Activated naive CD4-positive, alpha-beta T cell treated with anti-CD3 and anti-CD28 coated beads, Interleukin-2, amount 50 U/mL, for 72 hours (primary cell): Measurements from ENCODE around the gene ROCK2. TPM values are rescaled to one million over a fixed set of nuclear protein-coding genes. Genes with fewer than 3 reads are reported as not detected.
A peak's percentile ranks its signal among the peaks of the same experiment; 100 is the strongest.
"Not testable (repeated sequence)": the region's sequence is repeated elsewhere in the genome, so short reads cannot be mapped to it uniquely, and the experiment has no call there.

Source experiments
- ATAC-seq, 2 donors: fragments of 150-1000 bp; cut with Tn5 transposase; 2 replicates each; pipeline ENCODE4 v1.10.0; 2021; ENCODE audit warnings: mild to moderate bottlenecking in 2 of 2, moderate library complexity in 2 of 2
- DNase-seq, 2 donors: peaks; one replicate each; pipeline ENCODE4 v3.0.0; 2021 to 2022; ENCODE audit warnings: low spot score in 2 of 2
- H3K27ac Mint-ChIP-seq, 2 donors: one replicate each; pipeline ENCODE4 v1.8.0; 2022; ENCODE audit warnings: mild to moderate bottlenecking in 2 of 2, mixed read lengths in 2 of 2
- H3K36me3 Mint-ChIP-seq, 2 donors: one replicate each; pipeline ENCODE4 v1.8.0; 2022; ENCODE audit warnings: mixed read lengths in 2 of 2
- H3K9me3 Mint-ChIP-seq, 2 donors: one replicate each; pipeline ENCODE4 v1.8.0; 2022; ENCODE audit warnings: mixed read lengths in 2 of 2
- total RNA-seq, 2 donors: library from RNA; stranded (reverse); gene quantifications; one replicate each; pipeline ENCODE4 v1.2.3, GENCODE V29; 2022

The ROCK2 gene
- total RNA-seq, 2 donors from 2014 or later = 7.5 to 15.4 TPM

DNA sequence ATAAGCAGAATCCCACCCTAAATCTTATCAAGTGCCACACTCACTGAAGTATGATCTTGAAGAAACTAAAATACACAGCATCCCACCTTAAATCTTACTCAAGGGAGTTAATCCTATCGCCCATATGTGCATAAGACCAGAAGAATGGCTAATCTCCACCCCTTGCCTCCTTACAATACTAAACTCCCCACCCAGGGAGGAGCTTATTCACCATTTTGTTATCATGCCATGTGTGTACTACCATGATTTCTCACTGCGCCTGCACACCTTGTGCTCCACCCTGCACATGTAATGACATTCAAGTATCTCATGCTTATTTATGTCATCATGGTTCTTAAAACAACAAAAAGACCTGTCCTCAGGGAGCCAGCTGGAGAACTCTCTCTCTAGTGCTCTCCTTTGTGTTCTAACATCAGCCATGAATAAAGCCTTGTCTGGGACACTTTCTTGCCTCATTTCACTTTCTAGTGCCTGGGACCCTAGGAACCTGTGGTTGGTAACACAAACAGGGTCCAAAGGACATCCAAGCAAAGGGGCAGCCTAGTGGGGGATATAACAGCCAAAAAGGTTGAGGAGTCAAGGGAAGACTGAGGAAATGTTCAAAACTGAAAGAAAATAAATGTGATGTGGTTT is 101.8 kb downstream of the ROCK2 start:
- Mint-ChIP-seq H3K9me3 (no peaks in the 10 kb centered on the region), H3K36me3 (no peaks in the 10 kb centered on the region), H3K27ac (no peak overlapping the region)
- no peak for ATAC-seq
- DNase-seq = no peak

DNA sequence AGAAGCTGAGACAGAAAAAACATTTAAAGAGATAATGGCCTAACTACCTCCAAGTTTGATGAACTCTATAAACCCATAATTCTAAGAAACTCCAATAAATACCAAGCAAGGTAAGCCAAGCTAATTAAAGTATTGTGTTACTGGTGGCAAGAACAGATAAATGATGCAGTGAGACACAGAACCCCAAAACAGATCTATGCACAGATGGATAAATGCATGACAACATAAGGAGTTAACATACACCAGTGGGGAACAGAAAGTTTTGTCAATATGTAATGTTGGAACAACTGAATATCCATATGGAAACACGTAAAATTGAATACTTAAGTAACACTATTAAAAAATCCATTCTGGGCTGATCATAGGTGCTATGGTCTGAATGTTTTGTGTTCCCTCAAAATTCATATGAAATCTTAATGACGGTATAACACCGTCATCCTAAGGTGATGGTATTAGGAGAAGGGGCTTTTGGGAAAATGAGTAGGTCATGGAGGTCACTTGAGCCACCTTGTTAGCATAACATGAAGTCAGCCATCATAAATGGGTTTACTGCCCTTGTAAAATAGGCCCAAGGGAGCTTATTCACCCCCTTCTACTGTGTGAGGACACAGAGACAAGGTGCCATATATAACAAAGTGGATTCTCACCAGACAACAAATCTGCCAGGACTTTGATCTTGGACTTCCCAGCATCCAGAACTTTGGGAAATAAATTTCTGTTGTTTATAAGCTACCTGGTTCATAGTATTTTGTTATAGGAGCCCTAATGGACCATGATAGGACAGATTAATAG is 102.8 kb downstream of the ROCK2 start:
- H3K36me3 Mint-ChIP-seq = no peaks in the 10 kb centered on the region
- no peak overlapping the region for H3K27ac Mint-ChIP-seq
- no peak for ATAC-seq
- no peaks in the 10 kb centered on the region for H3K9me3 Mint-ChIP-seq
- DNase-seq = no peak

DNA sequence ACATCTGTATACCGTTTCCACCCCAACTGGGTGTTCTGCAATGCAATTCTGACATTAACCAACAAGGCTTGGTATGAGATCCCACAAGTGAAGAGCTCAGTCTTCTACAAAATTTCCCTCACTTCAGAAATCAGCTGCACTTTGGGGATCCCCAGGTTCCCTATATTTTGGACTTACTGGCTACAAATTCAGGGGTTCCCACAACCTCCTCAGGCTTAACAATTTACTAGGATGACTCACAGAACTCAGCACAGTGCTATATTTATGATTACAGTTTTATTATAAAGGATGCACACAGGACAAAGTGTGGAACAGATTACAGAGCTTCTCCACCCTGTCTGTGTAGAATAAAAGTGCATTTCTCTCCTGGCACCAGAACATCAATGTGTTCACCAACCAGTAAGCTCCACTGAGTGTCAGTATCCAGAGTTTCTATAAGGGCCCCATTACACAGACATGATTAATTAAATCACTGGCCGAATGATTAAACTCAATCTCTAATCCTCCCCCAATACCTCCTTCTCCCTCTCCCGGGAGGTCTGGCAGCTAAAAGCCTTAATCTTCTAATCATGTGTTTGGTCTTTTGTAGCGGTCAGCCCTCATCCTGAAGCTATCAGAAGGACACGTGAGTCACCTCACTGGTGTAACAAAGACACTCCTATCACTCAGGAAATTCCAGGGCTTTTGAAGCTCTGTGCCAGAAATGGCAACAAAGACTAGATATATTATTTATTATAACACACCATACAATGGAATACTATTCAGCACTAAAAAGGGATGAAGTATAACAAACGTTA is 104.6 kb downstream of the ROCK2 start:
- no peaks in the 10 kb centered on the region for H3K9me3 Mint-ChIP-seq
- no peaks in the 10 kb centered on the region for H3K36me3 Mint-ChIP-seq
- DNase-seq = no peak
- H3K27ac Mint-ChIP-seq = no peak overlapping the region
- no peak for ATAC-seq

DNA sequence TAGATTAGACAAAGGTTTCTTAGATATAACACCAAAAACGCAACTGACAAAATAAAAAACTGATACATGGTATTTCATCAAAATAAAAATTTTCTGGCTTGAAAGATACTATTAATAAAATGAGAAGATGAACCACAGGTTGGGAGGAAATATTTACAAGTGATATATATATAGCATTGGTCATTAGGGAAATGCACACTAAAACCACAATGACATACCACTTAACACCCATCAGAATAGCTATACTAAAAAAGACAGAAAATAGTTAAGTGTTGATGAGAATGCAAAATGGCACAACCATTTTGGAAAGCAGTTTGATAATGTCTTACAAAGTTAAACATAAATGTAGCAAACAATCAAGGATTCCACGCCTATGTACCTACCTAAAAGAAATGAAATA is 105.3 kb downstream of the ROCK2 start:
- no peaks in the 10 kb centered on the region for H3K9me3 Mint-ChIP-seq

DNA sequence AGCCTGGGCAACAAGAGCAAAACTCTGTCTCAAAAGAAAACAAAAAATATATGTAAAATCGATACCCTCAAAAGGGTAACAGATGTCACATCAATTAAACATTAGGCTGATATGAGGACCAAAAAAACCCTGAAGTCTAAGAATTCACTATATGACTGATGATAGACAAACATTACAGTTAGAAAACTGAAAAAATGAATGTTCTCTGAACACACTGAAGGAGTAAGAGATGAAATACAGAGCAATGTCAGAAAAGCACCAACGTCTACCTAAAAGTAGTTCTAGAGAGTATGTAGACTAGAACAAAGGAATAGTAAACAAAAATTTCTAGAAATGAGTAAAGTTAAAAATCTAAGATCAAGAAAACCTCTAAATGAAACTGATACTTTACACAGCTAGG is 107.3 kb downstream of the ROCK2 start:
- peak in 1 of 2 donors; percentile 88 for ATAC-seq
- no peak for DNase-seq
- H3K27ac Mint-ChIP-seq = no peak overlapping the region
- no peaks in the 10 kb centered on the region for H3K36me3 Mint-ChIP-seq
- no peaks in the 10 kb centered on the region for H3K9me3 Mint-ChIP-seq

More for the DNA sequence above, 105.3 kb downstream of the ROCK2 start:
- H3K36me3 Mint-ChIP-seq = no peaks in the 10 kb centered on the region
- no peak for DNase-seq
- ATAC-seq = no peak
- no peak overlapping the region for H3K27ac Mint-ChIP-seq

DNA sequence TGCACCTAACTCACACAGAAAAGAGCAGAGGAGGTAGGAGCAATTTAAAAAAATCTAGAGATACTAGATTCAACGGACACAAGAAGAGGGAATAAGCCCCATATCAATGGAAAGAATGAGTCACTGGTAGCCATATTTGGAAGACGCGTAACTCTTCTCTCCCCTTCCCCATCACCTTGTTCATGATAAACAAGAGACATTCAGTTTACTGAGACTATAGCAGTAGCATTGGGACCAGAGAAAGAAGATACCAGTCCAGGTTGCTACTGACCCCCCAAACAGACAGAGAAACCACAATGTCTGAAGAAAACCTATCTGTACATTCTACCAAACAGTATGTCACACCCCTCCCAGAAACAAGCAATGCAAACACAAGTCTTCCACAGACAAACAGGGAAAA is 108.1 kb downstream of the ROCK2 start:
- H3K9me3 Mint-ChIP-seq = no peaks in the 10 kb centered on the region
- no peaks in the 10 kb centered on the region for H3K36me3 Mint-ChIP-seq
- ATAC-seq = no peak
- no peak for DNase-seq
- H3K27ac Mint-ChIP-seq = peak overlapping the region; percentile 9 to 18

DNA sequence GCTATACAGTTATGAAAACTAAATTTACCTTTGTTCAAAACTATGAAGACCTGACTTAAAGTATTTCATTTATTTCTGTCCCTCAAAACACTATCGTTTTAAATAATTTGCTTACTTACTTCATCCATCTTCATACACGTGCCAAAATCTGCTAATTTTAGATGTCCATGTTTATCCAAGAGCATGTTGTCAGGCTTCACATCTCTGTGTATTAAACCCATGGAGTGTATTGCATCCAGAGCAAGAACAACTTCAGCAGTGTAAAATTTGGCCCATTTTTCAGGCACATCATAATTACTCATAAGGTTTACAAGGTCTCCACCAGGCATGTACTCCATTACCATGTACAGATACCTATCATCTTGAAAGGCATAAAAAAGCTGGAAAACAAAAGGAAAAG is 108.9 kb downstream of the ROCK2 start:
- H3K27ac Mint-ChIP-seq = no peak overlapping the region
- H3K36me3 Mint-ChIP-seq = no peaks in the 10 kb centered on the region
- no peaks in the 10 kb centered on the region for H3K9me3 Mint-ChIP-seq
- DNase-seq (no peak), ATAC-seq (no peak)

DNA sequence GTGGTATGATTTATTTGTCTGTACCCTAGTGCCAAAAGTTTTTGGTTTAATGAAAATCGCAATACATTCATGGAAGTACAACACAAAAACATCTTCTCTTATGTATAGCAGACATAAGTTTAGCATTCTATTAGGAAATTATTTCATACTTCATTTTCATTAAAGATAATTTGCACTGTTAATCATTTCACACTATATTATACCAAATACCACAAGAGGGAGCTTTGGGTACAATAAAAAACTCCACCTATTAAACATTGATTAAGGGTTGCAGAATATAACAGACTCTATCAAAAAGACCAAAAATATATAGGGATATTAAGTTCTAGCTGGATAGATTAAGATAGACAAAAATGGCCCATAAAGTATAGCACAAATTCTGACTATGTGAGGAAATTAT is 110.1 kb downstream of the ROCK2 start:
- ATAC-seq (no peak), DNase-seq (no peak)
- Mint-ChIP-seq H3K36me3 (no peaks in the 10 kb centered on the region), H3K27ac (no peak overlapping the region), H3K9me3 (no peaks in the 10 kb centered on the region)

DNA sequence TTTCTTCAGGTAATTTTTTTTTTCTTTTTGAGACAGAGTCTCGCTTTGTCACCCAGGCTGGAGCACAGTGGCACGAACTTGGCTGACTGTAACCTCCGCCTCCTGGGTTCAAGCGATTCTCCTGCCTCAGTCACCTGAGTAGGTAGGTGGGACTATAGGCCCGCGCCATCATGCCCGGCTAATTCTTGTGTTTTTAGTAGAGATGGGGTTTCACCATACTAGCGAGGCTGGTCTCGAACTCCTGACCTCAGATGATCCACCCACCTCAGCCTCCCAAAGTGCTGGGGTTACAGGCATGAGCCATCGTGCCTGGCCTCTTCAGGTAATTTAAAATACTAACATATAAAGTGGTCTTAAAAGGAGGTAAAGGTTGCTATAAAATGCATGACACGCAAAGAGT is 113.2 kb downstream of the ROCK2 start:
- H3K9me3 Mint-ChIP-seq, H3K27ac Mint-ChIP-seq, H3K36me3 Mint-ChIP-seq, DNase-seq, ATAC-seq: not testable (repeated sequence)

DNA sequence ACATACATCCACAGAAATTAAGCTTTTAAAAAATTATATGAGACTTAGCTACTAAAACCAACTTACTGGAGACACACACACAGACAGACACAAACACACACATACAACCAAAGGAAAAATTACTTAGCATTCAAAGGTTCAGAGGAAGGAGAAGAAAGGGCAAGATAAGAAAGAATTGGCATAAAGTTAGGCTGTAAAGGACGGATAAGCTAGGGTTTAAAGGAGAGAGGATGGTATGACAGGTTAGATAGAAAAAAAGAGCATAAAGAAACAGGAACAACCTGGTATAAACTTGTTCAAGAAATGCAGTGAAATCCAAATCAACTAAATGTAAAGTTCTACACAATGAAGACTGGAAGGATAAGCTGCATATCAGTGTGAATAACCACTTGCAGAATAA is 115.7 kb downstream of the ROCK2 start:
- no peak overlapping the region for H3K27ac Mint-ChIP-seq

DNA sequence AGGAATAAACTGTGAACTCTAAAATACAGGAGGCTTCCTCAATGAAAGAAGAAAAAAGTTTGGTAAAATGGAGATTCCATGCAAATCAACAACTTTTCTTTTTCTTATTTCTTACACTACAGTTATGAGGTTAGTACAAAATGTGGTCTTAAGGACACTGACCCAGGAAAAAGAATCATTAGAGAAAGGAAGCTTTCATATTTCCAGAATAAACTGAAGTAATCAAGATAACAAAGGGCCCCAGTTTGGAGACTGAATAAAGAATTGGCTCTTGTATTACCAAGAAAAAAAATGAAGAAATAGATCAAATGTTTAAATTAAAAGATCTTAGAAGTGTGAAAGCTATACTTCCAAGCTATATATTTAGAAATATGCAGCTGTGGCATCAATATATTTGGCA is 116.8 kb downstream of the ROCK2 start:
- ATAC-seq (no peak), DNase-seq (no peak)
- H3K36me3 Mint-ChIP-seq = no peaks in the 10 kb centered on the region
- no peak overlapping the region for H3K27ac Mint-ChIP-seq
- no peaks in the 10 kb centered on the region for H3K9me3 Mint-ChIP-seq

More for the DNA sequence above, 115.7 kb downstream of the ROCK2 start:
- no peaks in the 10 kb centered on the region for H3K9me3 Mint-ChIP-seq
- no peak for ATAC-seq
- no peaks in the 10 kb centered on the region for H3K36me3 Mint-ChIP-seq
- DNase-seq = no peak

DNA sequence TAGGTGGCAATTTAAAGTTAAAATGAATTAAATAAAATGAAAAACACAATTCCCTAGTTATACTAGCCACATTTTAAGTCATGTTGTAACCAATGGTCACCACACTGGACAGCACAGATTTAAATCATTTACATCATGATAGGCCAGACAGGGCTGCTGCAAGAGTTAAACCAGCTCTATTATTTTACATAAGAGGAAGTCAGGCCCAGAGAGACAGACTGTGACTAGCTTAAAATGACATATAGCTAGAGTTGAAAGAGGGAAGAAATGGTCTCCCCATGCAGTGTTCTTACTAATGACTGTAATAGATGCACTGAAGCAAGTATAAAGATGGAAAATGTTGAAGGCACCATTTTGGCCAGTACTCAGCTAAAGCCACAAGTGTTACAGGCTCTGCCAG is 119.5 kb downstream of the ROCK2 start:
- Mint-ChIP-seq H3K9me3 (no peaks in the 10 kb centered on the region), H3K27ac (no peak overlapping the region), H3K36me3 (peaks cover 0 to 6% of the 10 kb centered on the region in 2 donors)
- DNase-seq (no peak), ATAC-seq (no peak)

DNA sequence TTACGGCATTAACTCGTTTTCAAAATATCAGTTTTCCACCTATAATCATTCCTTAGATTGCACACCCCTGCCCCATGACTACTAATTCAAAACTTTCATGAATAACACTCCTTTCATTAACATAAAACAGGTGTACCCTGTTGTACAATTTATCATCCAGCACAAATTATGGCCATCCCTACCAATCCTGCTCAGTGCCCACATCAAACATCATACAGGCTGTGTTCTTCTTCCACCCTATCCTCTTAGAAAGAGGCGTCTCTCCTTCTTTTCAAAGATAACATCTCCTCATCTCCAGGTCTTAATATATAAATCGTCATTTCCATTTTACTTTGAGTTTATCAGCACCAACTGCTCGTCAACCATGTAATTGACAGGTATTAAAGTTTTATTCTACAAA is 121.6 kb downstream of the ROCK2 start:
- peaks cover 0 to 6% of the 10 kb centered on the region in 2 donors for H3K36me3 Mint-ChIP-seq
- no peak overlapping the region for H3K27ac Mint-ChIP-seq
- no peak for ATAC-seq
- no peaks in the 10 kb centered on the region for H3K9me3 Mint-ChIP-seq
- DNase-seq = no peak

DNA sequence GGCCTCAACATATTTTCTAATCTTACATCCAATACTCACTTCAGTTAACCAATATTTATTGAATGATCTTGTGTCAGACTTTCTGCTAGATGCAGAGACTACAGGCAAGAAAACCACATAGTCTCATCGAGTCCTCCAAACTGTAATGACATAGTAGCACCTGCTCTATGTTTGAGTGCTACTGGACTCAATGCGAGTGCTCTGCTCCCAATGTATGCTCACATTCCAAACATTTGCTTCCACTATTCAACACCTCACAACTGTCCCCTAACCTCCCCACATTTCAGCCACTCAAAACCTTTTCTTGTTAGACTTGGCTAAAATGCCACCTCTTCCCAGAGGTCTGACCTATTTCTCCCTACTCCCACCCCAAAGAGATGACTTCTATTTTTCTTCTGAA is 124.0 kb downstream of the ROCK2 start:
- H3K9me3 Mint-ChIP-seq = no peaks in the 10 kb centered on the region
- peaks cover 0 to 14% of the 10 kb centered on the region in 2 donors for H3K36me3 Mint-ChIP-seq
- DNase-seq (no peak), ATAC-seq (no peak)
- no peak overlapping the region for H3K27ac Mint-ChIP-seq

DNA sequence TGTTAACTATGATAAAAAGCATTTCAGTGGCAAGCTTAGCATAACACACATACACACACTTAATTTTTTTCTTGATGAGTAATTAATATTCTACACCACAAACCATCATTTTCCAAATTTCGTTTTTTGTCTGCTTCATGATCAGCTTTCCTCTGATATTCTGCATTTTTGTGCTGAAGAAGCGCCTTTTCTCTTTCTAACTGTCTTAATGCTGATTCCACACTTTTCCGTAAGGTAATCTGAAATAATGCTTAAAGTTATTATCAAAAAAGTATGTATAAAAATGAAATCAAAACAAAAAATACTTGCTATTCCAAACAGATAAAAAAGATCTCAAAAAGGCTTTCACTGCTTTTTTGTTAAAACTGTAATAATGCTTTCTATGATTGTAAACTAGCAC is 129.0 kb downstream of the ROCK2 start:
- H3K27ac Mint-ChIP-seq = no peak overlapping the region

DNA sequence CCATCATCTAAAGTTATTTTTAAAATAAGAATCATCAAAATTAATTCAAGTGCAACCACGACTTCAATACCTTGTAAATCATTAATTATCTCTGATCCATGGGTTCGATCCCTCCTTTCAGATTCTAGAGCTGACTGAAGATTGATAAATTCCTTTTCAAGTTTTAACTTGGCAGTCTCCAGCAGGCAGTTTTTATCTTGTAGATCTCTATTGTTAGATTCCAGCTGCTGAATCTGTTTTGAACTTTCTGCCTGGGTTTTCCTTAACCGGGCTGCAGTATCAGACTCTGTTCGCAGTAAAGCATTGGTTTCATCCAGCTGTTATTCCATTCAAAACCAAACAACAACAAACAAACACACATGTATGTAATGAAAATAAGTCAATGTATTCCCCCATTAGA is 129.7 kb downstream of the ROCK2 start:
- no peak overlapping the region for H3K27ac Mint-ChIP-seq
- peaks cover 0 to 8% of the 10 kb centered on the region in 2 donors for H3K36me3 Mint-ChIP-seq
- ATAC-seq = no peak
- DNase-seq = no peak
- H3K9me3 Mint-ChIP-seq = no peaks in the 10 kb centered on the region

More for the DNA sequence above, 129.0 kb downstream of the ROCK2 start:
- Mint-ChIP-seq H3K36me3 (peaks cover 0 to 10% of the 10 kb centered on the region in 2 donors), H3K9me3 (no peaks in the 10 kb centered on the region)
- no peak for DNase-seq
- ATAC-seq = no peak

DNA sequence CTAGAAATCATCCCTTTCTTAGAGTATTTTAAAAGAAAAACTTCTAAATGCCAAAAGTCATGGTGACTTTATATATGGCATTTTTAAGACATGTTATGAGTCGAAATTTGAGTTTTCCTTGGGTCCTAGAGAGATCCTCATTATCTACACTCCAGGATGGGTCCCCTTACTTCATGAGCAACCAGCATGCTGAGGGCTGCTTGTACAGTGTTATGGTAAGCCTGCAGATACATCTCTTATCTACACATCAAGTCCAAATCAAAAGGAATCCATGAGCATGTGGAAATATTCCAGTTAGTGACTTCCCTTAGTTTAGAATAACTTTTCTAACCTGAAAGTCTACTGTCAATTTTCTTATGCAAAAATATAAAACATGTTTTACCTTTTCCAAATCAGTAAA is 130.5 kb downstream of the ROCK2 start:
- Mint-ChIP-seq H3K9me3 (no peaks in the 10 kb centered on the region), H3K36me3 (peaks cover 0 to 8% of the 10 kb centered on the region in 2 donors), H3K27ac (no peak overlapping the region)
- DNase-seq (no peak), ATAC-seq (no peak)
